GM19438 (cell line): Measurements from ENCODE around the gene METTL23.
"Not testable (repeated sequence)": the region's sequence is repeated elsewhere in the genome, so short reads cannot be mapped to it uniquely, and the experiment has no call there.

Experiments
- ATAC-seq: cut with Tn5 transposase; IDR thresholded peaks from one replicate; pipeline ENCODE4 v1.9.1; 2021; ENCODE audit warnings: low read depth; ENCODE audit not compliant: unreplicated experiment

METTL23 gene

GRCh38 chr17:76732734-76733617, 6.3 kb downstream of the METTL23 start:
- no peak for ATAC-seq

- no peak for ATAC-seq
Observed at GRCh38 chr17:76733618-76733957, 6.9 kb downstream of the METTL23 start.

GRCh38 chr17:76734080-76734840, 7.6 kb downstream of the METTL23 start:
- no peak for ATAC-seq

- no peak for ATAC-seq
Observed at GRCh38 chr17:76735006-76735405, 8.4 kb downstream of the METTL23 start.

DNA sequence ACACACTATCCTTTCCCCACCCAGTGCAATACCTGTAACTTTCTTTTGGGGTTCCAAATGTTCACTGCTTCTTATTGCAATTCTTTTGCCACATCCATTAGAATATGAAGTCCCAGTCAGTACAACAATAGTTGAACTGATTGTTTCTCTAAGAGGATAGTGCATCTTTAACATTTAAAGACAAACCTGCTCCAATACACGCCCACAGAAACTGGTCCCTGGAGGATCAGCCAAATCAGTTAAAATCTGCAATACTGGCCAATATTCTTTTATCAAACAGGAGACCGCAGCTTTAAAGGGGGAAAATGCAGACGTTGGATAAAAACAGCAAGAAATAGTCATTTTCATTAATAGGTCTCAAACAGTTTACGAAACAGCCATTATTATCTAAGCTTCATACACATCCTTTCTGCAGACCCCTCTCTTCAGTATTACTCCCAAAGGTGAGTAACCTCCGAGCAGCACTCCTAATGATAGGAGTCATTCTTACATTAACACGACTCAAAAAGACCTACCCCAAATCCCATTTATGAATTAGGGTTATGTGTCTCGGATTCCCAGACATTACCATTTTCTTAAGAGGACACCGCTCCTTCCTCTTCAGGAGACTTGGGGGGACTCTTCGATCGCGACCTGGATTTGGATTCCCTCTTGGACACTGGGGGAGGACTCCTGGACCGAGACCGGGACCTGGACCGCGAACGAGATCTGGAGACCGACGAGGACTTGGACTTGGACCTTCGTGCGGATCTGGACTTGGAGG, 9.1 kb downstream of the METTL23 start:
- no peak for ATAC-seq

DNA sequence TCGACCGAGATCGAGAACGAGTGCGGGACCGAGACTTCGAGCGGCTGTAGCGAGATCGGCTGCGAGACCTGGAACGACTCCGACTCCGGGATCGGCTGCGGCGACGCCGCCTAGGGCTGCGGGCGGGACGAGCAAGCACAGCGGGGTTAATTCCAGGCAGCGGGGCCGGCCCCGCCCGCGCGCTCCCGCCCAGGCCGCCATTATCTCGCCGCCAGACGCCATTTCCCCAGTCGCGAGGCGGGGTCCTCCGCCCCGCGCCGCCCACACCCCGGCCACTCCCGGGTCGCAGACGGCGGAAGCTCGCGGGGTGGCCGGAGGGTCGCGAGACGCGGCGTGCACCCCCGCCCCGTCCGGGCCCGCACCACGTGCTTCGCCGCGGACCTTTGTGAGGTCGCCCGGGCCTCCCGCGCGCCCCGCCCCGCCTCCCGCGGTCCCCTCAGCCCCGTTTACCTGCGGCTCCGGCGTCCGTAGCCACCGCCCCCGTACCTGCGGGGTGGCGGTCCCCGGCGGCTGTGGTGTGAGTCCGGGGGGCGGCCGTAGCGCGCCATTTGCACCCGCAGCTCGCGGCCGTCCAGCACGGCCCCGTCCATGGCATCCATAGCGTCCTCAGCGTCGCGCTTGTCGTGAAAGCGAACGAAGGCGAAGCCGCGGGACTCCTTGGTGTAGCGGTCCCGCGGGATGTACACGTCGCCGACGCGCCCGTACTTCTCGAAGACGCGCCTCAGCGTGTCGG, 9.9 kb downstream of the METTL23 start:
- peak; percentile 3 for ATAC-seq

DNA sequence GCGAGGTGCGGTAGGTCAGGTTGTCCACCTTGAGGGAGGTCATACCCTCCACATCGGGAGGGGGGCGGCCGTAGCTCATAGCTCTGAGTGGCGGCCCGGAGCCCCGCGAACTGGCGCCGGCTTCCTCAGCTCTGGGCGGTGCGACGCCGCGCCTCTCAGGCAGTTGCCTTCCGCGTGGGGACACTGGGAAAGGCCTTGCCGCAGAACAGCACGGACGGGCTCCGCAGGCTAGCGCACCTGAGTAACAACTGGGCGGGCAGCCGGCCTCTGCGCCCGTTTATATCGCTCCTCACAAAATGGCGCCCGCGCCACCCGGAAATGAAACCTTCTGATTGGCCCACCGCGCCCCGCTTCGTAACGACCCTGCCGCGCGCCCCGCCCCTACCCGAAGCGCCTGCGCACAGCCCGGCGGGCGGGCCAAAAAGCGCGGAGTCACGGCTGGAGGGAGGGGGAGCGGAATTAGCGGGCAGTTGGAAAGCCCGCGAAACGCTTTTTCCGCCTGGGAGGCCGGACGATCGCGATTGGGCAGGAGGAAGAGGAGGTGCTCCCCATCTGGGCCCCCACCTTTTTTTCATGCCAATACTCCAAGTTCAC, 10.5 kb downstream of the METTL23 start, which contains the start of gene SRSF2:
Gene SRSF2, minus strand, starts transcription at position 250 of the 594 bp plus-strand sequence. Its CDS starts 171 bp downstream, at position 79.
- ATAC-seq, result peak; percentile 65

GRCh38 chr17:76737676-76738467, 11.2 kb downstream of the METTL23 start, which contains the start of gene MFSD11:
Gene MFSD11 (plus strand): TSS chr17:76738119. CDS start chr17:76738353, 234 bp downstream.
- ATAC-seq, result peak; percentile 51

GRCh38 chr17:76738468-76738850, 11.8 kb downstream of the METTL23 start:
- ATAC-seq, result no peak

DNA sequence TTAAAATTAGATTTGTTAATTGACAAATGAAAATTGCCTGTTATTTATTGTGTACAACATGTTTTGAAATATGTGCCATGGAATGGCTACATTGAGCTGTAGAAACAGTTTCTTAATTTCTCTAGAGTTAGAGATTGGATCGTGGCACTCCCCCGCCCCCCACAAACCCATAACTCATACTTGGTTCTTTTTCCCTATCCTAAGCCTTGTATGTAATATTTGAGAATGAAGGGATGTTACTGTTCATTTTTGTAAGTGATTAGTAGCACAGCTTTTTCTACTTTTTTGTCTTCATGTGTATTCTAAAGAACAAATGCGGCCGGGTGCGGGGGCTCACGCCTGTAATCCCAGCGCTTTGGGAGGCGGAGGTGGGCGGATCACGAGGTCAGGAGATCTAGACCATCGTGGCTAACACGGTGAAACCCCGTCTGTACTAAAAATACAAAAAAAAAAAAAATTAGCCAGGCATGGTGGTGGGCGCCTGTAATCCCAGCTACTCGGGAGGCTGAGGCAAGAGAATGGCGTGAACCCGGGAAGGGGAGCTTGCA, 13.0 kb downstream of the METTL23 start:
- not testable (repeated sequence) for ATAC-seq

DNA sequence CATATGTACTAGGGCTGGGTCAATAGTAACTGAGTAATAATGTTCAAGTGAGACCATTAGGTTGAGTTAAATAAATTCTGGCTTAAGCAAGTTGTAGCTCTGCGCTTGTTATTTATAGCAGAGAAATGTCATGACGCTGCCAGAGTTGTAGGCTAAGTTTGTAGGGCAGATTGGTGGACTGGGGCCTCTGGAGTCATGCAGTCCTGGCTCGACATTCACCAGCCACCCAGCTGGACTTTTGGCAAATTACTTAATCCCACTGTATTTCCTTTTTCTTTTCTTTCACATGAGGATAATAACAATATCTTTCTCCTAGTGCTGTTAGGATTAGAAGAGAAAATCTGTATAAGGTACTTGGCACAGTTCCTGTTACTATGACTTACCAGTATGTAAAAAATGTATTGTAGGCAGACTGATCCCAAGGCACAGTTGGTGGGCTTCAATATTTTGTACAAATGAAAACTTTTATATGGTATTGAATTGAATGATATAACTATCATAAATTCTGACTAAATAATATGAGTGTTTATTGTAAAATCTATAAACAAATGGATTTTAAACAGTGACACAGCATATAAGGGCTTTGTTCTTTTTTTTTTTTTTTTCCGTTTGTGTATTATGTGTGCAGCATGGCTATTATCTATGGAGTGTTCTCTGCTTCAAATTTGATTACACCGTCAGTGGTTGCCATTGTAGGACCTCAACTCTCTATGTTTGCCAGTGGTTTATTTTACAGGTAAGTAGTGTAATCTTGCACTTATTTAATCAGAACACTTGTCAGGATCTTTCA, 13.9 kb downstream of the METTL23 start:
- no peak for ATAC-seq

DNA sequence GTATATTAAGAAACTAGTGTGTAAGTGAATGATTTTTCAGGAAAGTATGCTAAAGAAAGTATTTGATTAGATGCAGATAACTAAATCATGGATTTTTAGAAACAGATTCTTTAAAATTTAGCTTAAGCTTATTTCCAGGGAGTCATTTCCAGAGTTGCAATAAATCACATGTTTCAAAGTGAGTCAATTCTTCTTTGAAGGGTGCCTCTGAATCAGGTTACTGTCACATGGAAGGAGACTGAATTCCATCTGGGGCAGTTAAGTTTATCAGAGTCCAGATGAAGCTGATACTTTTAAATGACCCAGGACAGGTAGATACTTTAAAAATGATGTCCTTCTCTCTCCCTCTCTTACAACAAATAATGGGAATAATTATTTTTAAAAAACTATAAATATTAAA, 16.3 kb downstream of the METTL23 start:
- no peak for ATAC-seq

- ATAC-seq, result no peak
Observed at GRCh38 chr17:76744747-76745146, 18.1 kb downstream of the METTL23 start.

GRCh38 chr17:76745785-76746184, 19.1 kb downstream of the METTL23 start:
- not testable (repeated sequence) for ATAC-seq

- no peak for ATAC-seq
Observed at GRCh38 chr17:76747716-76748363, 21.2 kb downstream of the METTL23 start.

- ATAC-seq, result no peak
Observed at GRCh38 chr17:76748657-76749056, 22.0 kb downstream of the METTL23 start.

DNA sequence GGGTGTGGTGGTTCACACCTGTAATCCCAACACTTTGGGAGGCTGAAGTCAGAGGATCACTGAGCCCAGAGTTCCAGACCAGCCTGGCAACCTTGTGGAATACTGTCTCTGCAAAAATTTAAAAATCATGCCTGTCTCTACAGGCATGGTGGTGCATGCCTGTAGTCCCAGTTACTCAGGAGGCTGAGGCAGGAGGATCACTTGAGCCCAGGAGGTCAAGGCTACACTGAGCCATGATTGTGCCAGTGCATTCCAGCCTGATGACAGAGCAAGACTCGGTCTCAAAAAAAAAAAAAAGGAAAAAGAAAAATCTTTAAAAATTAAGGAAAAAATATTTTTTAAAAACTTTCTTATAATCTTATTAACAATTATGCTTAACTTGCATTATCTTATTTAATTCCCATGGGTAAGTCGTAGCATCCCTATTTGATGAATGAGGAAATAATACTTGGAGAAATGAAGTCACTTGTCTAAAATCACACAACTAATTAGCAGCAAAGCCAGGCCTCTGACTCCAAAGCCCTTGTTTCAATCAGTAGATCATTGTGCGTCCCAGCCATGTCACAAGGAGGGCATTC, 24.9 kb downstream of the METTL23 start:
- no peak for ATAC-seq
